Measurements from ENCODE around the gene OPCML.

GRCh38 chr11:133479209-133479608 is 53.1 kb downstream of the OPCML start:
- TF ChIP-seq CTCF (IDR thresholded peaks at IDR 0.05) (no peak), ZFX (IDR thresholded peaks at IDR 0.05; ENCODE audit: borderline replicate concordance) (no peak)
